IPS DF 6.9 (cell line): ENCODE measurements around the gene C1orf210.

ENCODE experiments used
- DNase-seq: peaks from one replicate; pipeline ENCODE4 v3.0.0-alpha.2; 2013; ENCODE audit warnings: low read depth, low spot score
- H3K27ac ChIP-seq: one replicate; pipeline ENCODE4 v1.5.1; 2013; ENCODE audit warnings: low read length, control low read depth
- H3K27me3 ChIP-seq: 2 replicates; pipeline ENCODE4 v1.6.1; 2013; ENCODE audit warnings: mild to moderate bottlenecking, low read length; ENCODE audit not compliant: control insufficient read depth, insufficient read depth
- H3K36me3 ChIP-seq: 2 replicates; pipeline ENCODE4 v1.6.1; 2013; ENCODE audit warnings: low read length; ENCODE audit not compliant: control insufficient read depth, insufficient read depth
- H3K4me1 ChIP-seq: 2 replicates; pipeline ENCODE4 v1.6.1; 2013; ENCODE audit warnings: low read length; ENCODE audit not compliant: control insufficient read depth, insufficient read depth
- H3K4me3 ChIP-seq: 2 replicates; pipeline ENCODE4 v1.5.1; 2013; ENCODE audit warnings: mild to moderate bottlenecking, low read length
- H3K9me3 ChIP-seq: 2 replicates; pipeline ENCODE4 v1.6.1; 2013; ENCODE audit warnings: low read length, inconsistent platforms; ENCODE audit not compliant: control insufficient read depth, insufficient read depth
- WGBS: extraction: QIAGEN DNeasy Blood & Tissue Kit; methylation state at CpG from one replicate; pipeline ENCODE4 v1.1.7; 2013; ENCODE audit warnings: mixed read lengths, missing lambda C conversion rate; ENCODE audit not compliant: insufficient read length, insufficient coverage; 5-methylcytosine and 5-hydroxymethylcytosine counted together

Gene C1orf210

GRCh38 chr1:43246466-43247213 is 38.7 kb downstream of the C1orf210 start:
- H3K9me3 ChIP-seq: no peaks in the 10 kb centered on the region; the same call in 1 of the 2 replicates
- no CpG with 5 or more reads among the region's 4 CpGs for WGBS
- H3K27ac ChIP-seq: no peak overlapping the region
- H3K4me3 ChIP-seq: no peak overlapping the region
- H3K36me3 ChIP-seq: no peaks in the 10 kb centered on the region
- DNase-seq: no peak
- H3K4me1 ChIP-seq: no peaks in the 10 kb centered on the region
- no peaks in the 10 kb centered on the region for H3K27me3 ChIP-seq

- no peak for DNase-seq
- Histone ChIP-seq H3K27ac (no peak overlapping the region), H3K36me3 (no peaks in the 10 kb centered on the region), H3K27me3 (no peaks in the 10 kb centered on the region), H3K4me3 (no peak overlapping the region), H3K9me3 (no peaks in the 10 kb centered on the region; the same call in 1 of the 2 replicates), H3K4me1 (no peaks in the 10 kb centered on the region)
- no CpG with 5 or more reads among the region's 6 CpGs for WGBS
Measured at GRCh38 chr1:43243299-43243698, 42.1 kb downstream of the C1orf210 start.

DNA sequence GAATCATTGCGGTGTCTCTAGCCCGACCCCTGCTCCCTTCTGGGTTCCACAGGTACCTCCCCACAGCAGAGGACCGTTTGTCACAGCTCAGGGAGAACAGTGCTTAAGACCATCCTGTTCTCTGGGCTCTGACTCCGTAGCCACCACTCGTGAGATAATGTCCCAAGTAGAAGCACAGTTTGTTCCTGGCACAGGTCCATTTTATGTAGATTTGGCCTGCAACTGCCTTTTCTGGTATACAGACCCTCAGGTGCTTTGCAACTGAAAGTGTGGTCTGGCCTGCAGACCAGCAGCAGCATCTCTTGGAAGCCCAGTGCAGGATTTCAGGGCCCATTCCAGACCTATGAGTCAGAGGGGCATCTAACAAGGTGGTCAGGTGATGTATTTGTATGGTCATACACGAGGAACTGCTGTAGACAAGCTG is 44.0 kb downstream of the C1orf210 start:
- H3K4me3 ChIP-seq: no peak overlapping the region
- DNase-seq: no peak
- H3K4me1 ChIP-seq: no peaks in the 10 kb centered on the region
- WGBS: no CpG with 5 or more reads among the region's 6 CpGs
- H3K9me3 ChIP-seq: no peaks in the 10 kb centered on the region; the same call in 1 of the 2 replicates
- no peak overlapping the region for H3K27ac ChIP-seq
- no peaks in the 10 kb centered on the region for H3K27me3 ChIP-seq
- H3K36me3 ChIP-seq: no peaks in the 10 kb centered on the region

- Histone ChIP-seq H3K9me3 (no peaks in the 10 kb centered on the region), H3K27ac (no peak overlapping the region), H3K27me3 (no peaks in the 10 kb centered on the region), H3K36me3 (no peaks in the 10 kb centered on the region), H3K4me1 (no peaks in the 10 kb centered on the region), H3K4me3 (no peak overlapping the region)
- no CpG with 5 or more reads among the region's 3 CpGs for WGBS
- DNase-seq: no peak
Measured at GRCh38 chr1:43239484-43239883, 45.9 kb downstream of the C1orf210 start.

DNA sequence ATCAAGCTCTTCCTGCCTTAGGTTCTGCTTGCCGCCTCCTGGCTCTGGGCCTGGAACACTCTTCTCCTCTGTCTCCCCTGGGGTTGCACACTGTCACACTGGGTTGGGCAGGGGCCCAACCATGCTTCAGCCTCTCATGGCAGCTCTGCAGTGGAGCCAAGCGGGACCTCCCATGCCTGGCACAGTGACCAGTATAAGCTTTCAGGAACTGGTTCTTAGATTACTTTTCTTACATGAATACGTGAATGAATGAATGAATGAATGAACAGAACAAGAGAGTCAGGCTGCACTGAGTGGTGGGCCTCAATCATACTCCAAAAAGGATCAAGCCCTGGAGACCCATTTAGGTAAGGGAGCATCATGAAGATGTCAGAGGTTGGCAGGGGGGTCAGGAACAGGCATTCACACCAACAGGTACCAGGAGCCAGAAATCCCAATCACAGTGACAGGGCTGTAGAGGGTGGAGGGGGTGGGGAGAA is 46.4 kb downstream of the C1orf210 start:
- no peak overlapping the region for H3K27ac ChIP-seq
- WGBS: no CpG with 5 or more reads among the region's 3 CpGs
- H3K36me3 ChIP-seq: no peaks in the 10 kb centered on the region
- no peak for DNase-seq
- no peaks in the 10 kb centered on the region for H3K4me1 ChIP-seq
- no peaks in the 10 kb centered on the region for H3K9me3 ChIP-seq
- no peaks in the 10 kb centered on the region for H3K27me3 ChIP-seq
- no peak overlapping the region for H3K4me3 ChIP-seq

- Histone ChIP-seq H3K4me3 (no peak overlapping the region), H3K27me3 (no peaks in the 10 kb centered on the region), H3K9me3 (no peaks in the 10 kb centered on the region), H3K27ac (no peak overlapping the region), H3K4me1 (no peaks in the 10 kb centered on the region), H3K36me3 (no peaks in the 10 kb centered on the region)
- DNase-seq: peak; percentile 77
- WGBS: no CpG with 5 or more reads among the region's 5 CpGs
Measured at GRCh38 chr1:43238085-43238484, 47.3 kb downstream of the C1orf210 start.

- H3K4me1 ChIP-seq: no peaks in the 10 kb centered on the region
- H3K9me3 ChIP-seq: no peaks in the 10 kb centered on the region
- no peaks in the 10 kb centered on the region for H3K36me3 ChIP-seq
- H3K27ac ChIP-seq: no peak overlapping the region
- no peak overlapping the region for H3K4me3 ChIP-seq
- no CpG with 5 or more reads among the region's 1 CpG for WGBS
- H3K27me3 ChIP-seq: no peaks in the 10 kb centered on the region
- DNase-seq: no peak
Measured at GRCh38 chr1:43237121-43237520, 48.3 kb downstream of the C1orf210 start.

DNA sequence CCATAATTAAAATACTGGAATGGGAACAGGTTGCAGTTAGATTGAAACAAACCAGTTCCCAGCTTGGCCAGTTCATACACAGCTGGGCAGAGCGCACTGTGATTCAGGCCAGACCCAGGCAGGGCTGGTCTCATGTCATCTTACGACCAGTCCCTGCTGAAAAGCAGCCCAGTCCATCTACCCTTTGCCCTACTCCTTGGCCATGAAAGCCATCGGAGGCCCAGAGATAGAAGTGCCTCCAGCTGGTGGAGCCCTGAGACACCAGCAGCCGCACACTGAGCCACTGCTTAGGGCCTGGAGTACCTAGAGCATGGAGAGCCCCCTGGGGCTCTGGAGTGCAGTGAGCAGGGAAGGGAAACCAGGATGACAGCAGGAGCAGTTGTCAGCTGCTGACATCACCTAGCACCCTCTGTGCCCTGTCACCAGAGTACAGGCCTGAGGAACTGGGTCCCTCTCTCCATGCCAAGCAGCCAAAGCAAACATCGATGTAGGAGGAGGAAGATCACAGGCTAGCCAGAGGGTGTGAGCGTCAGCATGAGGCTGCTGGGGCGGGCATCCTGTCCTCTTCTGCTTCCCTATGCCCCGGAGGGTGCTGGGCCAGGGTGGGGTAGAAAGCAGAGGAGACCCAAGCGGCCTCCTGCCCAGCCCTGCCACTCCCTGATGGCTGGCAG is 49.8 kb downstream of the C1orf210 start:
- no peak for DNase-seq
- no CpG with 5 or more reads among the region's 9 CpGs for WGBS
- no peaks in the 10 kb centered on the region for H3K9me3 ChIP-seq

DNA sequence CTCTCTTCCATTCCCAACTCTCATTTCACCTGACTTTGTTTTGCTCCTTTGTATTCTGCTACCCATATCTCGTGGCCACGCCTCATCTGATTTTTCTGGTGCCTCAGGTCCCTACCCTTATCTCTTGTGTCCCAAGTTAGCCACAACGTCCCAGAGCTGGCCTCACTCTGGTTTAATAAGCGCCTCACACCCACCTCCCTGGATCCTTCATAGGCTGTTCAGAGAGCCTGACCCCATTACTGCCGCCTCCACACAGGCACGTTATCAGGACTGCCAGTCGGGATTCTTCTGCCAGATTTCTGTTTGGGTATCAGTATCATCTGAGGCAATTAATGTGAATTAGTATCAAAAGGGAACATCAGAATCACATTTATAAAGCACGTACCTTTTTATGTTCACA is 50.3 kb downstream of the C1orf210 start:
- no peaks in the 10 kb centered on the region for H3K9me3 ChIP-seq
- no peaks in the 10 kb centered on the region for H3K36me3 ChIP-seq
- WGBS: no CpG with 5 or more reads among the region's 8 CpGs
- H3K4me1 ChIP-seq: no peaks in the 10 kb centered on the region
- no peak overlapping the region for H3K4me3 ChIP-seq
- no peak for DNase-seq
- no peak overlapping the region for H3K27ac ChIP-seq
- no peaks in the 10 kb centered on the region for H3K27me3 ChIP-seq

More for the DNA sequence above, 49.8 kb downstream of the C1orf210 start:
- Histone ChIP-seq H3K4me1 (no peaks in the 10 kb centered on the region), H3K27ac (no peak overlapping the region), H3K27me3 (no peaks in the 10 kb centered on the region), H3K4me3 (no peak overlapping the region), H3K36me3 (no peaks in the 10 kb centered on the region)

DNA sequence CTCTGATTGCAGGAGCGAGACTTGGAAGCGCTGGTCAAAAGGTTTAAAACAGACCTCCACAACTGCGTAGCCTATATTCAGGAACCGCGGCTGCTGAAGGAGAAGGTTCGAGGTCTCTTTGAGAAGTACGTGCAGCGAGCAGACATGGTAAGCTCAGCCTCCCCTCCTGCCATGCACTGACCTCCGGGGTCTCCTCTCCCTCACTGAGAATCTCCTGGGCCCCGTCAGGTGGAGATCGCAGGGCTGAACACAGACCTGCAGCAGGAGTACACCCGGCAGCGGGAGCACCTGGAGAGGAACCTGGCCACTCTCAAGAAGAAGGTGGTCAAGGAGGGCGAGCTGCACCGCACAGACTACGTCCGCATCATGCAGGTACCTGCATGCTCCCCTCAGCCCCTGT is 51.1 kb downstream of the C1orf210 start:
- H3K9me3 ChIP-seq: no peaks in the 10 kb centered on the region
- H3K4me3 ChIP-seq: no peak overlapping the region
- no peak for DNase-seq
- no peaks in the 10 kb centered on the region for H3K27me3 ChIP-seq
- H3K4me1 ChIP-seq: no peaks in the 10 kb centered on the region
- H3K36me3 ChIP-seq: no peaks in the 10 kb centered on the region
- WGBS: no CpG with 5 or more reads among the region's 17 CpGs
- H3K27ac ChIP-seq: no peak overlapping the region
